Measurements from ENCODE around the gene SRCIN1.
"Not testable (repeated sequence)": the region's sequence is repeated elsewhere in the genome, so short reads cannot be mapped to it uniquely, and the experiment has no call there.

Gene SRCIN1, protein sequence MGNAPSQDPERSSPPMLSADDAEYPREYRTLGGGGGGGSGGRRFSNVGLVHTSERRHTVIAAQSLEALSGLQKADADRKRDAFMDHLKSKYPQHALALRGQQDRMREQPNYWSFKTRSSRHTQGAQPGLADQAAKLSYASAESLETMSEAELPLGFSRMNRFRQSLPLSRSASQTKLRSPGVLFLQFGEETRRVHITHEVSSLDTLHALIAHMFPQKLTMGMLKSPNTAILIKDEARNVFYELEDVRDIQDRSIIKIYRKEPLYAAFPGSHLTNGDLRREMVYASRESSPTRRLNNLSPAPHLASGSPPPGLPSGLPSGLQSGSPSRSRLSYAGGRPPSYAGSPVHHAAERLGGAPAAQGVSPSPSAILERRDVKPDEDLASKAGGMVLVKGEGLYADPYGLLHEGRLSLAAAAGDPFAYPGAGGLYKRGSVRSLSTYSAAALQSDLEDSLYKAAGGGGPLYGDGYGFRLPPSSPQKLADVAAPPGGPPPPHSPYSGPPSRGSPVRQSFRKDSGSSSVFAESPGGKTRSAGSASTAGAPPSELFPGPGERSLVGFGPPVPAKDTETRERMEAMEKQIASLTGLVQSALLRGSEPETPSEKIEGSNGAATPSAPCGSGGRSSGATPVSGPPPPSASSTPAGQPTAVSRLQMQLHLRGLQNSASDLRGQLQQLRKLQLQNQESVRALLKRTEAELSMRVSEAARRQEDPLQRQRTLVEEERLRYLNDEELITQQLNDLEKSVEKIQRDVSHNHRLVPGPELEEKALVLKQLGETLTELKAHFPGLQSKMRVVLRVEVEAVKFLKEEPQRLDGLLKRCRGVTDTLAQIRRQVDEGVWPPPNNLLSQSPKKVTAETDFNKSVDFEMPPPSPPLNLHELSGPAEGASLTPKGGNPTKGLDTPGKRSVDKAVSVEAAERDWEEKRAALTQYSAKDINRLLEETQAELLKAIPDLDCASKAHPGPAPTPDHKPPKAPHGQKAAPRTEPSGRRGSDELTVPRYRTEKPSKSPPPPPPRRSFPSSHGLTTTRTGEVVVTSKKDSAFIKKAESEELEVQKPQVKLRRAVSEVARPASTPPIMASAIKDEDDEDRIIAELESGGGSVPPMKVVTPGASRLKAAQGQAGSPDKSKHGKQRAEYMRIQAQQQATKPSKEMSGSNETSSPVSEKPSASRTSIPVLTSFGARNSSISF

DNA sequence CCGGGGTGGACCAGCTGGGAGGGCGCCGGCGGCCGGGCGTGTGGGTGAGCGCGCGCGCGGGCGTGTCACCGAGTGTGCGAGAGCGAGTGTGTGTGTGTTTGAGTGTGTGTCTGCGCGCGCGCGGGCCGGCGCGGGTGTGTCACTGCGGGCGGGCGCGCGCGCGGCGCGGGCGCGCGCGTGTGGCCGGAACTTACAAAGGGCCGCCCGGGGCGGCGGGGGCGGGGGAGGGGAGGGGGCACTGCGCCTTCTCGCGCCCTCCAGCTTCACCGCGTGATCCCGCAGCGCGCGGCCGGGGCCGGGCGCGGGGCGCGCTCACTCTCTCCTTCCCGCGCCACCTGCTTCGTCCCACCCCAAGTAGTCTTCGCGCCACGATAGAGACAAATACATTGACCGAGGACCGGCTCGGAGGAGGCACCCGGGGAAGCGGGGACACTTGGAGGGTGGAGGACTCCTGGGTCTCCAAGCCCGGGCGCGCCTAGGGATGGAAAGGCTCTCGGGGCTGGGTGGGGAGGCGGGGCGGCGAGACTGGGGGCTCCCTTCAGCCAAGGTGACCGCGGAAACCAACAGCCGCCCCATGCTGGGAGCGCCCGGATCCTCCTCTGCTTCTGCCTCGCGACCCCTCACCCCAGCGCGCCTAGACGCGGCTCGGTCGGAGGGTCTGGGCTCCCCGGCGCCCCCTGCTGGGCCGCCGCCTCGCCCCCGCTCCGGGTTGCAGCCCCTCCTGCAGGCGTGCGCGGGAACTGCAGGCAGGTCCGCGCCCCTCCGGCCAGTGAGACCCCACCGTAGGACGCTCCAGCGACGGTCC, at the start of gene SRCIN1:
Gene SRCIN1 (minus strand): TSS at position 112 of the 805 bp plus-strand sequence. CDS start 247 bp downstream, outside the sequence.
- DNase-seq: peak in 48 of 58 donors; percentile 22 to 84 (median 60)

DNA sequence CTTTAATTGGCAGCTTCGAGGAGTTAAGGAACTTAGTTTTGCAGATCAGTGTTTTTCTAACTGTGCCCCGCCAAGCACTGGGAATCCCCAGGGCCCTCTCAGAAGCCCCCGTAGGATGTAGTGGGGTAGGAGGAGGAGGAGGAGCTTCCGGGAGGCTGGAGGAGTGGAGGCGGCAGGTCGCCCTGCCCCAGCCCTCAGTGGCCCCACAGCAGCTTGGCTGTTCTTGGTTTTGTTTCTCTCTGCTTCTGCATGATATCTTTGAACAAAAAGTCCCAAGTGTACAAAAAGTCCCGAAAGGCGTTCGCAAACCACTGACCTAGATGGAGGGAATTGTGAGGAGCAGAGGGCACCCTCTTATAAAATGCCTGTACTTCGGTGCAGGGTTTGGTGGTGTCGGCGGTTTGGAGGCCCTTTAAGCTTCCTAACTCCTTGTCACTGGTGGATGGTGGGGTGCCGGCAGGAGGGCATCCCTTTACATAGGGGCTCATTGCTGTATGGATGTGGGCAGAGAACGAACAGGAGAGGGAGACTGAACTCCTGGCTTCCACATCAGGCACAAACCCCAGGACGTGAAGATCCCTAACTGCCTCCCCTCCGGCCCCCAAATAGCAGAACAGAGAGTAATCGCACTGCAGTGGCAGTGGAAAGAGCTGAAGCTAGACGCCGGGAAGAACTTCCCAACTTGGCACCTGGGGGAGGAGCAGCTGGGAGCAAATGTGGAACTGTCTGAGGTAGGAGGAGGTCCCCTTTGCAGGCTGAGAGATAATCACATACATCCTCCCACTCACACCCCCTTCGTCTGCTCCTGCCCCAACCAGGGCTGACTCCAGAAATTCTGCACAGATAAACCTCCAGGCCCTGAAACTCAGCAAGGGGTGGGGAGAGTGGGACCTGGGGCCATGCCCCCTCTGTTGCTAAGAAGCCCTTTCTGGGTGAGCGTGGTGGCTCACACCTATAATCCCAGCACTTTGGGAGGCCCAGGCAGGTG, 49.0 kb upstream of the SRCIN1 start:
- DNase-seq: no peak

DNA sequence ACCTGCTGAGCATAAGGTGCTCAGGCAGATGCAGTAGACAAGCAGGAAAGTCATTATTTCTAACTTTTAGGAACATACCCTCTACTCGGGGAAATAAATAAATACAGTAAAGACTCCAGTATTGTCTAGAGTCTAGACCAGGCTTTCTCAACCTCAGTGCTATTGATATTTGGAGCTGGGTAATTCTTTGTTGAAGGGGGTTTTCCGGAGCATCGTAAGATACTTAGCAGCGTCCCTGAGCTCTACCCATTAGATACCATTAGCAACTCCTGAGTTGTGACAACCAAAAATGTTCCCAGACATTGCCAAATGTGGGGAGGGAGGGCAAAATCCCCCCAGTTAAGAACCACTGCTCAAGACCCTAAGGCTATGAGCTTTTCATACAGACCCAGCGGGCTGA, 47.9 kb upstream of the SRCIN1 start:
- no peak for DNase-seq

DNA sequence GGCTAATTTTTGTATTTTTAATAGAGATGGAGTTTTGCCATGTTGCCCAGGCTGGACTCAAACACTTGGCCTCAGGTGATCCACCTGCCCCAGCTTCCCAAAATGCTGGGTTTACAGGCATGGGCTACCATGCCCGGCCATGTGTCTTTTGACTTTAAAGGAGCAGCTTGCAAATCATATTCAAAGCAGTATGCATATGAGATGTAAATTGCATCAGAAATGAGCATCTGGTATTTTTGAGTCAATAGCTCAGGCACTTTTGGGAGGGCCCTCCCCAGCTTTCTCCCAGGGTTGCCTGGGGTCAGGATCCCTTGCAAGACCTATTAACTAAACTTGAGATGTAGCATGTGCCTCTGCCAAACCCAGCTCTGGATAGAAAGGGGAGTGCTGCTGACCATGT, 47.5 kb upstream of the SRCIN1 start:
- DNase-seq: no peak

- not testable (repeated sequence) for DNase-seq
Observed at GRCh38 chr17:38650653-38651173, 45.0 kb upstream of the SRCIN1 start.

DNA sequence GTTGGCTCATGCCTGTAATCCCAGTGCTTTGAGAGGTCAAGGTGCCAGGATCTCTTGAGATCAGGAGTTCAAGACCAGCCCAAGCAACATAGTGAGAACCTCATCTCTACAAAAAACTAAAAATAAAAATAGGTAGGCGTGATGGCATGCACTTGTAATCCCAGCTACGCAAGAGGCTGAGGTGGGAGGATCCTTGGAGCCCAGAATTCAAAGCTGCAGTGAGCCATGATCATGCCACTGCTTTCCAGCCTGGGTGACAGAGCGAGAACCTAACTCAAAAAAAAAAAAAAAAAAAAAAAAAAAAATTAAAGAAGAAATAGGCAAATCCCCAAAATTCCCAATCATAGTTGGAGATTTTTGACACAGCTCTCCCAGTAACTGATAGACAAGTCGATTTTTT, 32.2 kb upstream of the SRCIN1 start:
- no peak for DNase-seq

- DNase-seq: no peak
Observed at GRCh38 chr17:38636054-38636453, 30.3 kb upstream of the SRCIN1 start.

- no peak for DNase-seq
Observed at GRCh38 chr17:38632334-38632733, 26.6 kb upstream of the SRCIN1 start.

GRCh38 chr17:38628441-38628840, 22.7 kb upstream of the SRCIN1 start:
- DNase-seq: no peak

GRCh38 chr17:38627957-38628356, 22.2 kb upstream of the SRCIN1 start:
- DNase-seq: no peak

DNA sequence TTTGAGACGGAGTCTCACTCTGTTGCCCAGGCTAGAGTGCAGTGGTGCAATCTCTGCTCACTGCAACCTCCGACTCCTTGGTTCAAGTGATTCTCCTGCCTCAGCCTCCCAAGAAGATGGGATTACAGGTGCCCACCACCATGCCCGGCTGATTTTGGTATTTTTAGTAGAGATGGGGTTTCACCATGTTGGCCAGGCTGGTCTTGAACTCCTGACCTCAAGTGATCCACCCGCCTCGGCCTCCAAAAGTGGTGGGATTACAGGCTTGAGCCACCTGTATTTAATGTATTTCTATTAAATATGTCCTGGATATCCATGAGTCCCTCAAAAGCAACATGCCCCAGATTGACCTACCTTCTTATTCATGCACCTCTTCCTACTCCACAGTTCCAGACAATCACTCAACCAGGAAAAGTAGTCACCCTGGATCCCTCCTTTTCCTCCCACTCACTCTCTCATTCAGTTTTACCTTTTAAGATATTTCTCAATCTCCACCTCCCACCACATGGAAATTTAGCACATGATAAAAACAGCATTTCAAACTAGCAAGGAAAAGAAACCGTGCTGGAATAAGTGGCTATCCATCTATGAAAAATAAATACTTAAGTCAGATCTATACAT, 21.0 kb upstream of the SRCIN1 start:
- not testable (repeated sequence) for DNase-seq

DNA sequence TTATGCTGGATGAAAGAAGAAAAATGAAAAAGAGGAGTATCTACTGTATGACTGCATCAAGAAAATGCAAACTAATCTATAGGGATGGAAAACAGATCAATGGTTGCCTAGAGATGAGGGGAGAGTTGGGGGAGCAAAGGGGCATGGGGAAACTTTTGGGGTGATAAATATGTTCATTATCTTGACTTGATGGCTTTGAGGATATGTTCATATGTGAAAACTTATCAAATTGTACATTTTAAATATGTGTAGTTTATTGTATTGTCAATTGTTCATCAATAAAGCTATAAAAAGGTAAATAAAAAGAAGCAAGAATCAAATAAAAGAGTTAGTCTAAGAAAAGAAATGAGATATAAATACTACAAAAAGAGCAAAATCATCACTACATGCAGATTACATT, 19.7 kb upstream of the SRCIN1 start:
- DNase-seq: no peak

GRCh38 chr17:38624782-38625355, 19.1 kb upstream of the SRCIN1 start:
- DNase-seq: not testable (repeated sequence)

DNA sequence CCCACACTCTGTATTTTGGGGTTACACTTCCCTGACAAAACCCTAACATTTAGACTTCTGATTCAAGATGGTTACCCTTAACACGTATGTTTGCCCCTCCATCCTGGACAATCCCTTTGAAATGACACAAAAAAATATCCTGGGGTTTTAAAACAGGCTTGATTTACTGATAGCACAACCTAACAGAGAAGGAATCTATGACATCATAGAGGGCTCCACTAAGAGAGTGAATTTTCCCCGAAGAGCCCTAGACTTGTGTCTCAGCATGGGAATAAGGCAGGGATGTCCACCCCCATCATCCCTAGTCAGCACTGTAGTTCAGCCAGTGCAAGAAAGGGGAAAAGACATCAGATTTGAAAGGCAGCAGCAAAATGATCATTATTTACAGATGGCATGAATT, 15.8 kb upstream of the SRCIN1 start:
- DNase-seq: no peak

DNA sequence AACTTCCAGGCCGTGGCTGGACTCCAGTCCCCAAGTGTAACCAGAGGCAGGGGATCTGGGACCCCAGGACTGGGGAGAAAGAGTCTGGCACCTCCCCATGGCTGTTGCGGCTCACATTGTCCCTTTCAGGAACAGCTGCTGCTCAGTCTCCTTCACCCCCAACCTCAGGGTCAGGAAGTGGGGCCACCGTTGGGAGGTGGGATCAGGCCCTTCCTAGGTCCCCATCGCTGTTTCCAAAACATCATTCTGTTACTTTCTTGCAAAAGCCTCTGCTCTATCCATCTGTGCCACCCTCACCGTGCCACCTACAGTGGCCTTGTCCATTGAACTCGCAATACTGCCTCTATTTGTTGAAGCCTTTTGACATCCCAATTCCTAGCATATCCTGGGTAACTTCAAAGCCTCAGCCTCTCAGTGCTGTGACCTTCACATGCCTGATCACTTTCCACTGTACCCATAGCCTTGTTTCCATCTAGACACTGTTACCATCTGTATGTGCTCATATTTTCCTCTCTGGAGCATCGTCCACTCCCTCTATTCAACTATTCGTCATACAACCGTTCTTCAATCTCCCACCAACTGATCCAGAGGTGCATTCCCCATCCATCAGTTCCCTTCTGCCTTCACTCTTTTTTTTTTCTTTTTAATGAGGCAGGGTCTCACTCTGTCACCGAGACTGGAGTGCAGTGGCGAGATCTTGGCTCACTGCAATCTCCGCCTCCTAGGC, 15.0 kb upstream of the SRCIN1 start:
- DNase-seq: no peak

DNA sequence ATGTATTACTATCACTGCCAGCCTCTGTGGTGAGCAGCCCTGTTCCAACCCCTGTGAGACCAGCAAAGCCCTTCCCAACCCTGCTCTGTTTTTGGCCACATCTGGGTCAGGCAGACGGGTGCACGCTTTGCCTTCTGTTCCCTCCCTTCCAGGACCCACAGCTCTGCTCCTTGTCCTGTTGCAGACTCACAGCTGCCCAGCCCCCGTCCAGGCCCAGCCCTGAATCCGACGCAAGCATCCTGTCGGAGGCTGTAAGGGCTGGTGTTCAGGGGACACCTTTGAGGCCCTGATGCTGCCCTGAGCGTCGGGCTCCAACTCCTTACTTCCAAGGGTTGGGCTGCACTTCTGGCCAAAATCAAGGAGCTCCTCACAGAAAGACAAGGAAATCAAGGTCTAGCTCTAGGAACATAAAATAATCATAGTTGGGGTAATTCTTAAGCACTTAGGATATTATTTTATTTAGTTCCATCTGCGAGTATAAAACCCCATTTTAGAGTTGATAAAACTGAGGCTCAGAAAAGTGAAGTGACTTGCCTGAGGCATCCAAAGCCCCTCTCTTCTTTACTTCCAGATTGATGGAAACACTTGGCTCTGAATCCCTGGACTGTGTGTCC, 14.3 kb upstream of the SRCIN1 start:
- no peak for DNase-seq

- DNase-seq: no peak
Observed at GRCh38 chr17:38619451-38619795, 13.7 kb upstream of the SRCIN1 start.
